NCI-H446 (cell line): ENCODE measurements around the gene FUBP3.
"Not testable (repeated sequence)": the region's sequence is repeated elsewhere in the genome, so short reads cannot be mapped to it uniquely, and the experiment has no call there.

Experiments used
- DNase-seq, 2 experiments: peaks; one replicate each; lab custom pipeline; 2025; lab: John Stamatoyannopoulos, UW

Gene FUBP3

GRCh38 chr9:130682421-130683121, 103.2 kb downstream of the FUBP3 start:
- DNase-seq: peak; percentile 20 to 74

- no peak for DNase-seq
Measured at GRCh38 chr9:130685104-130685503, 105.7 kb downstream of the FUBP3 start.

DNA sequence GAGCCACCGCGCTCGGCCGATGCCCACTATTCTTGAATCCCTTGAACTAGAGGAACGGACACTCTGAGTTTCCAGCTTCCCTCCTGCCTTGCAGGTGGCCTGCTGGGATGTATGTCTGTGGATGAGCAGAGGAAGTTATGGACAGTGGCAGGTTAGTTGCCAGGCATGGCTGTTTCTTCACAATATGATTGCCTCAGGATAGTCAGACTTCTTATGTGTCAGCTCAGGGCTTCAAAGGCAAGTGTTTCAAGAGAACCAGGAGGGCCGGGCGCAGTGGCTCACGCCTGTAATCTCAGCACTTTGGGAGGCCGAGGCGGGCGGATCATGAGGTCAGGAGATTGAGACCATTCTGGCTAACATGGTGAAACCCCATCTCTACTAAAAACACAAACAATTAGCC, 106.6 kb downstream of the FUBP3 start:
- DNase-seq: not testable (repeated sequence)

GRCh38 chr9:130687615-130688014, 108.2 kb downstream of the FUBP3 start:
- DNase-seq: no peak
